Heart left ventricle (tissue), 13 donors: ENCODE measurements around the gene PAK3.

Experiments used
- CTCF ChIP-seq, 12 donors: fragments of 200-600 bp; sonication (generic) in 4 of 12; IDR thresholded peaks; one replicate each; pipeline versions ENCODE4 v1.5.0 to v1.8.0; 2018 to 2022; ENCODE audit warnings: antibody characterized with exemption in 12 of 12, mild to moderate bottlenecking in 5 of 12
- POLR2A ChIP-seq, 2 donors: fragments of 450-650 bp; IDR thresholded peaks; one replicate each; pipeline ENCODE4 v1.6.1; 2017; ENCODE audit warnings: antibody characterized with exemption in 2 of 2, mild to moderate bottlenecking in 2 of 2, moderate library complexity in 2 of 2
- donor health status: ischemic (EF 13 %, LVEDD 7.1; RV severe dilation, severe dysfunction).
- donor health status: DM: no; HTN: yes; CAD: no.
- donor health status: DM: no; HTN: no; CAD: no.
- donor health status: ischemic (EF 25% LVEDD 6.9; RV normal size, moderate dysfunction).
- donor health status: ischemic (EF 25% LVEDD 5.7; RV mildly dilated, moderate dysfunction).
- donor health status: ischemic (EF 35%, LVEDD 5.7; RV mildly dilated, moderate dysfunction).
- donor health status: nonischemic (EF 11% LVEDD 7.7; RV severe dilation, severe dysfunction).
- donor health status: DM: yes; HTN: yes; CAD: no.
- donor health status: PGD.
- donor health status: ischemic (EF 29% LVEDD 5.4; RV normal size, mild dysfunction).
- donor health status: nonischemic (EF 23%, LVEDD 6.1; RV moderate dilation, normal function).

- no peak for TF ChIP-seq POLR2A (IDR thresholded peaks at IDR 0.05)
- no peak for TF ChIP-seq CTCF (IDR thresholded peaks at IDR 0.05)
Observed at GRCh38 chrX:111169141-111169540, 73.2 kb downstream of the PAK3 start.
